GM23248 (cell line): ENCODE data around the gene TRMU. TPM values are rescaled to one million over a fixed set of nuclear protein-coding genes. Genes with fewer than 3 reads are reported as not detected.
"Not testable (repeated sequence)": the region's sequence is repeated elsewhere in the genome, so short reads cannot be mapped to it uniquely, and the experiment has no call there.

Experiments
- DNase-seq: peaks from one replicate; pipeline ENCODE4 v3.0.0-alpha.2; 2015
- H2AFZ ChIP-seq: fragments of 200-600 bp; sonication (generic); 2 replicates; pipeline ENCODE4 v1.6.1; 2016; ENCODE audit warnings: antibody characterized with exemption
- H3F3A ChIP-seq: fragments of 200-600 bp; sonication (generic); 2 replicates; pipeline ENCODE4 v1.6.1; 2016; ENCODE audit warnings: mild to moderate bottlenecking, antibody characterized with exemption, mixed run types; ENCODE audit not compliant: insufficient read depth
- H3K27ac ChIP-seq: fragments of 200-600 bp; sonication (generic); 2 replicates; pipeline ENCODE4 v1.5.1; 2016; ENCODE audit warnings: mild to moderate bottlenecking
- H3K27me3 ChIP-seq: fragments of 200-600 bp; sonication (generic); replicated peaks from 2 replicates; pipeline ENCODE4 v1.6.1; 2016; ENCODE audit warnings: mild to moderate bottlenecking; ENCODE audit not compliant: insufficient read depth
- H3K36me3 ChIP-seq: fragments of 200-600 bp; sonication (generic); 2 replicates; pipeline ENCODE4 v1.6.1; 2016; ENCODE audit warnings: low read depth, mild to moderate bottlenecking
- H3K4me1 ChIP-seq: fragments of 200-600 bp; sonication (generic); 2 replicates; pipeline ENCODE4 v1.6.1; 2016; ENCODE audit warnings: mild to moderate bottlenecking; ENCODE audit not compliant: insufficient read depth
- H3K4me2 ChIP-seq: fragments of 200-600 bp; sonication (generic); one replicate; pipeline ENCODE4 v1.6.1; 2016; ENCODE audit warnings: mild to moderate bottlenecking; ENCODE audit not compliant: unreplicated experiment
- H3K4me3 ChIP-seq: fragments of 200-600 bp; sonication (generic); 2 replicates; pipeline ENCODE4 v1.5.1; 2016; ENCODE audit warnings: mild to moderate bottlenecking
- H3K79me2 ChIP-seq: fragments of 200-600 bp; sonication (generic); 2 replicates; pipeline ENCODE4 v1.6.1; 2016; ENCODE audit warnings: mild to moderate bottlenecking; ENCODE audit not compliant: insufficient read depth
- H3K9ac ChIP-seq: fragments of 200-600 bp; sonication (generic); 2 replicates; pipeline ENCODE4 v1.6.1; 2016; ENCODE audit warnings: mild to moderate bottlenecking
- H3K9me2 ChIP-seq: fragments of 200-600 bp; sonication (generic); 2 replicates; pipeline ENCODE4 v1.6.1; 2016; ENCODE audit warnings: mixed run types, mild to moderate bottlenecking, moderate library complexity; ENCODE audit not compliant: insufficient read depth
- H3K9me3 ChIP-seq: fragments of 200-600 bp; sonication (generic); one replicate; pipeline ENCODE4 v1.6.1; 2017; ENCODE audit warnings: low read depth
- H4K20me1 ChIP-seq: fragments of 200-600 bp; sonication (generic); 2 replicates; pipeline ENCODE4 v1.6.0; 2016; ENCODE audit not compliant: insufficient read depth
- EZH2 ChIP-seq: fragments of 200-600 bp; sonication (generic); IDR thresholded peaks from 2 replicates; pipeline ENCODE4 v1.6.1; 2018; ENCODE audit warnings: antibody characterized with exemption, mild to moderate bottlenecking; ENCODE audit not compliant: insufficient read depth, poor library complexity, severe bottlenecking
- EZH2phosphoT487 ChIP-seq: fragments of 200-600 bp; sonication (generic); IDR thresholded peaks from 2 replicates; pipeline ENCODE4 v1.6.1; 2018; ENCODE audit warnings: antibody characterized with exemption, moderate library complexity, mild to moderate bottlenecking, low read depth; ENCODE audit not compliant: insufficient read depth
- WGBS, 2 experiments: methylation state at CpG; one replicate each; pipeline ENCODE4 v1.1.6; 2015 to 2017; ENCODE audit warnings: low lambda C conversion rate in 2 of 2, low coverage in 1 of 2; ENCODE audit errors: missing lambda C conversion rate in 2 of 2; 5-methylcytosine and 5-hydroxymethylcytosine counted together
- in situ Hi-C: fragments of 300-500 bp; cut with MboI; formaldehyde crosslinking; loops from 2 replicates; pipeline ENCODE4 v1.15.0; 2020
- polyA plus RNA-seq: library from polyadenylated mRNA; unstranded; fragments of >200 nt; fragmentation: Nextera tagmentation; extraction: Ambion mirVana; gene quantifications from 2 replicates; pipeline ENCODE4 v1.2.1, GENCODE V29; 2016
- total RNA-seq: library from RNA; depleted of rRNA; stranded (reverse); fragments of >200 nt; shearing (Covaris generic); gene quantifications from 2 replicates; pipeline ENCODE4 v1.2.3, GENCODE V29; 2014

Gene TRMU
- total and polyA plus RNA-seq, 2 experiments from 2014 or later, result 27.0 to 38.4 TPM

GRCh38 chr22:46309526-46310085 lies 25.9 kb upstream of the TRMU start:
- H3K4me1 ChIP-seq, result no peaks in the 10 kb centered on the region
- no peaks in the 10 kb centered on the region for H3K9me3 ChIP-seq
- H3K9ac ChIP-seq, result no peak overlapping the region
- 98% methylated on average over 14 to 15 of the region's 15 CpGs for WGBS, 2 experiments
- H3K36me3 ChIP-seq, result no peaks in the 10 kb centered on the region
- no peak overlapping the region for H2AFZ ChIP-seq
- no peak overlapping the region for H3K4me3 ChIP-seq
- no peaks in the 10 kb centered on the region for H3K9me2 ChIP-seq
- H4K20me1 ChIP-seq, result no peaks in the 10 kb centered on the region
- in situ Hi-C loops, result loop anchor here (5.0 to 10.0 kb wide), 2 partner anchors 187 to 325 kb away; no protein-coding TSS in a partner anchor
- H3K27me3 ChIP-seq, result no peaks in the 10 kb centered on the region
- peaks cover 51% of the 10 kb centered on the region for H3K79me2 ChIP-seq
- no peak overlapping the region for H3K27ac ChIP-seq
- no peak for DNase-seq
- H3K4me2 ChIP-seq, result no peak overlapping the region
- no peak for TF ChIP-seq EZH2phosphoT487
- no peak for TF ChIP-seq EZH2
- no peaks in the 10 kb centered on the region for H3F3A ChIP-seq

- no peak for DNase-seq
- Histone ChIP-seq H3K4me1 (no peaks in the 10 kb centered on the region), H3K27ac (no peak overlapping the region), H3K9ac (no peak overlapping the region), H3K36me3 (no peaks in the 10 kb centered on the region), H3K9me2 (no peaks in the 10 kb centered on the region), H3K27me3 (no peaks in the 10 kb centered on the region), H3F3A (no peaks in the 10 kb centered on the region), H3K4me2 (no peak overlapping the region), H3K79me2 (peaks cover 27% of the 10 kb centered on the region), H3K9me3 (no peaks in the 10 kb centered on the region), H4K20me1 (no peaks in the 10 kb centered on the region), H3K4me3 (no peak overlapping the region), H2AFZ (no peak overlapping the region)
- WGBS, 2 experiments, result 97 to 100% methylated on average over 8 of the region's 8 CpGs
- TF ChIP-seq EZH2phosphoT487 (no peak), EZH2 (no peak)
- in situ Hi-C loops, result loop anchor here (5.0 to 10.0 kb wide), 2 partner anchors 190 to 327 kb away; no protein-coding TSS in a partner anchor
These were observed 23.5 kb upstream of the TRMU start for GRCh38 chr22:46312056-46312455.

DNA sequence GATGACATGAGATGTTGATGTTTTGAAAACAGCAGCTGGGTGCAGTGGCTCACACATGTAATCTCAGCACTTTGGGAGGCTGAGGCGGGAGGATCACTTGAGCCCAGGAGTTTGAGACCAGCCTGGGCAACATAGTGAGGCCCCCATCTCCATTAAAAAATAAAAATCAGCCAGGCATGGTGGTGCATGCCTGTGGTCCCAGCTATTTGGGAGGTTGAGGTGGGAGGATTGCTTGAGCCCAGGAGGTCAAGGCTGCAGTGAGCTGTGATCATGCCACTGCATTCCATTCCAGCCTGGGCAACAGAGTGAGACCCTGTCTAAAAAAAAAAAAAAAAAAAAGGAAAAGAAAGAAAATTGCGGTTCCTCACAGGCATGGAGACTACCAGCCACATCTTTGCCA lies 22.7 kb upstream of the TRMU start:
- WGBS, 2 experiments, result 98 to 100% methylated on average over 2 of the region's 2 CpGs
- not testable (repeated sequence) for H3K4me2 ChIP-seq, H3F3A ChIP-seq, H4K20me1 ChIP-seq, H3K27ac ChIP-seq, H3K9ac ChIP-seq, H3K4me1 ChIP-seq, H3K9me3 ChIP-seq, H3K27me3 ChIP-seq, H2AFZ ChIP-seq, DNase-seq, H3K36me3 ChIP-seq, H3K9me2 ChIP-seq, H3K4me3 ChIP-seq
- peaks cover 19% of the 10 kb centered on the region for H3K79me2 ChIP-seq
- in situ Hi-C loops, result loop anchor here (5.0 to 10.0 kb wide), 2 partner anchors 191 to 328 kb away; no protein-coding TSS in a partner anchor

GRCh38 chr22:46315976-46316375 lies 19.5 kb upstream of the TRMU start:
- in situ Hi-C loops, result loop anchor here (10.0 kb wide), 1 partner anchor 331 kb away; no protein-coding TSS in a partner anchor
- H3K79me2 ChIP-seq, result no peaks in the 10 kb centered on the region
- H3K27me3 ChIP-seq, result no peaks in the 10 kb centered on the region
- no peaks in the 10 kb centered on the region for H3K9me3 ChIP-seq
- WGBS, 2 experiments, result 96 to 97% methylated on average over 9 to 12 of the region's 12 CpGs
- no peaks in the 10 kb centered on the region for H3K4me1 ChIP-seq
- TF ChIP-seq EZH2, result no peak
- TF ChIP-seq EZH2phosphoT487, result no peak
- no peak overlapping the region for H3K27ac ChIP-seq
- no peak overlapping the region for H3K4me3 ChIP-seq
- no peaks in the 10 kb centered on the region for H3K9me2 ChIP-seq
- no peak overlapping the region for H3K4me2 ChIP-seq
- H2AFZ ChIP-seq, result no peak overlapping the region
- DNase-seq, result no peak
- H3F3A ChIP-seq, result no peaks in the 10 kb centered on the region
- no peak overlapping the region for H3K9ac ChIP-seq
- no peaks in the 10 kb centered on the region for H3K36me3 ChIP-seq
- no peaks in the 10 kb centered on the region for H4K20me1 ChIP-seq
